ENCODE data around the gene SLC25A6. TPM values are rescaled to one million over a fixed set of nuclear protein-coding genes. Genes with fewer than 3 reads are reported as not detected.
A peak's percentile ranks its signal among the peaks of the same experiment; 100 is the strongest.

SLC25A6 gene
- total and polyA plus RNA-seq, 9 of the 15 experiments (the other 6 are each of a cell fraction or from before 2014, with no cell fraction given), result 24.6 to 330 (median 129) TPM

DNA sequence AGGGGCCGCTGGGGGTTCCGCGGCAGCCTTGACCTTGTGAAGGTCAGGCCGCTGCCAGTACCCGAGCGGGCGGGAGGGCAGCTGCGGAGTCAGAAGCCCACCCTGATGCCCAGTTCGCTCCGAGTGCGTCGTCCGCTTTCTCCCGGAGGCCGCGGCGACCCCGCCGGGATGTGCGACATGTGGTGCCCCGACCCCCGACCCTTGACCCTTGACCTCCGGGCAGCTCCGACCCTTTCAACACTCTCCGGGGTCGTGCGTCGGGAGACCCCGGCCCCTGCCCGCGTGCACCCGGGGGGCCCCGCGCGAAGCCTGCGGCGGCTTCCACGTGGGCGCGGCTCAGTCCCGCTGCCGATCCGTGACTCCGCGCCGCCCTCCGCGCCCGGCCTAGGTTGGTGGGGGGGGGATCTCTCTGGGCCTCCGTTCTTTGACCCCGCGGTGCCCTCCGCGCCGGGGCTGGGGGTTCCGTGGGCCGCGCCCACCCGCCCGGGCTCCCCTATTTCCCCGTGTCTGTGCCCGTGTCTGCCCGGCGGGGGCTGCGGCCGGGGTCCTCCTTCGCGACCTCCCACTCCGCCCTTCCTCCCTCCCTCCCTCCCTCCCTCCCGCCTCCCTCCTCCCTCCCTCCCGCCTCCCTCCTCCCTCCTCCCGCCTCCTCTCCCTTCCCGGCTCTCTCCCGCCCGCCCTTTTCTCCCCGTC lies 609 bp upstream of the SLC25A6 start (continued):
- TF ChIP-seq JUN (IDR thresholded peaks at IDR 0.05; ENCODE audit: borderline replicate concordance, low read depth, low read length) (no peak), JUN (CRISPR knock-in tag; IDR thresholded peaks at IDR 0.05; ENCODE audit: borderline replicate concordance) (no peak), BCL6 (CRISPR knock-in tag; IDR thresholded peaks at IDR 0.05) (peak; percentile 83), CCNT2 (IDR thresholded peaks at IDR 0.05; ENCODE audit: borderline replicate concordance, extremely low read depth, insufficient read length, low read depth, low read length) (peak; percentile 29), ZKSCAN8 (CRISPR knock-in tag; IDR thresholded peaks at IDR 0.05) (0 out of 2 replicates have a peak, but pooled peaks have one; percentile 18)
- TF ChIP-seq, protein P1, sequence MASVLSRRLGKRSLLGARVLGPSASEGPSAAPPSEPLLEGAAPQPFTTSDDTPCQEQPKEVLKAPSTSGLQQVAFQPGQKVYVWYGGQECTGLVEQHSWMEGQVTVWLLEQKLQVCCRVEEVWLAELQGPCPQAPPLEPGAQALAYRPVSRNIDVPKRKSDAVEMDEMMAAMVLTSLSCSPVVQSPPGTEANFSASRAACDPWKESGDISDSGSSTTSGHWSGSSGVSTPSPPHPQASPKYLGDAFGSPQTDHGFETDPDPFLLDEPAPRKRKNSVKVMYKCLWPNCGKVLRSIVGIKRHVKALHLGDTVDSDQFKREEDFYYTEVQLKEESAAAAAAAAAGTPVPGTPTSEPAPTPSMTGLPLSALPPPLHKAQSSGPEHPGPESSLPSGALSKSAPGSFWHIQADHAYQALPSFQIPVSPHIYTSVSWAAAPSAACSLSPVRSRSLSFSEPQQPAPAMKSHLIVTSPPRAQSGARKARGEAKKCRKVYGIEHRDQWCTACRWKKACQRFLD (CRISPR knock-in tag; IDR thresholded peaks at IDR 0.05), result peak; percentile 95
- TF ChIP-seq, protein P2, sequence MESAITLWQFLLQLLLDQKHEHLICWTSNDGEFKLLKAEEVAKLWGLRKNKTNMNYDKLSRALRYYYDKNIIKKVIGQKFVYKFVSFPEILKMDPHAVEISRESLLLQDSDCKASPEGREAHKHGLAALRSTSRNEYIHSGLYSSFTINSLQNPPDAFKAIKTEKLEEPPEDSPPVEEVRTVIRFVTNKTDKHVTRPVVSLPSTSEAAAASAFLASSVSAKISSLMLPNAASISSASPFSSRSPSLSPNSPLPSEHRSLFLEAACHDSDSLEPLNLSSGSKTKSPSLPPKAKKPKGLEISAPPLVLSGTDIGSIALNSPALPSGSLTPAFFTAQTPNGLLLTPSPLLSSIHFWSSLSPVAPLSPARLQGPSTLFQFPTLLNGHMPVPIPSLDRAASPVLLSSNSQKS (CRISPR knock-in tag; IDR thresholded peaks at IDR 0.05), result no peak
- TF ChIP-seq, protein P3, sequence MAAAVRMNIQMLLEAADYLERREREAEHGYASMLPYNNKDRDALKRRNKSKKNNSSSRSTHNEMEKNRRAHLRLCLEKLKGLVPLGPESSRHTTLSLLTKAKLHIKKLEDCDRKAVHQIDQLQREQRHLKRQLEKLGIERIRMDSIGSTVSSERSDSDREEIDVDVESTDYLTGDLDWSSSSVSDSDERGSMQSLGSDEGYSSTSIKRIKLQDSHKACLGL (CRISPR knock-in tag; IDR thresholded peaks at IDR 0.05; ENCODE audit: borderline replicate concordance, poor library complexity, severe bottlenecking), result peak; percentile 39
- TF ChIP-seq, protein P4, sequence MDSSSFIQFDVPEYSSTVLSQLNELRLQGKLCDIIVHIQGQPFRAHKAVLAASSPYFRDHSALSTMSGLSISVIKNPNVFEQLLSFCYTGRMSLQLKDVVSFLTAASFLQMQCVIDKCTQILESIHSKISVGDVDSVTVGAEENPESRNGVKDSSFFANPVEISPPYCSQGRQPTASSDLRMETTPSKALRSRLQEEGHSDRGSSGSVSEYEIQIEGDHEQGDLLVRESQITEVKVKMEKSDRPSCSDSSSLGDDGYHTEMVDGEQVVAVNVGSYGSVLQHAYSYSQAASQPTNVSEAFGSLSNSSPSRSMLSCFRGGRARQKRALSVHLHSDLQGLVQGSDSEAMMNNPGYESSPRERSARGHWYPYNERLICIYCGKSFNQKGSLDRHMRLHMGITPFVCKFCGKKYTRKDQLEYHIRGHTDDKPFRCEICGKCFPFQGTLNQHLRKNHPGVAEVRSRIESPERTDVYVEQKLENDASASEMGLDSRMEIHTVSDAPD (CRISPR knock-in tag; IDR thresholded peaks at IDR 0.05), result peak; percentile 44; the same call in 1 of the 2 replicates
- TF ChIP-seq, protein P5, sequence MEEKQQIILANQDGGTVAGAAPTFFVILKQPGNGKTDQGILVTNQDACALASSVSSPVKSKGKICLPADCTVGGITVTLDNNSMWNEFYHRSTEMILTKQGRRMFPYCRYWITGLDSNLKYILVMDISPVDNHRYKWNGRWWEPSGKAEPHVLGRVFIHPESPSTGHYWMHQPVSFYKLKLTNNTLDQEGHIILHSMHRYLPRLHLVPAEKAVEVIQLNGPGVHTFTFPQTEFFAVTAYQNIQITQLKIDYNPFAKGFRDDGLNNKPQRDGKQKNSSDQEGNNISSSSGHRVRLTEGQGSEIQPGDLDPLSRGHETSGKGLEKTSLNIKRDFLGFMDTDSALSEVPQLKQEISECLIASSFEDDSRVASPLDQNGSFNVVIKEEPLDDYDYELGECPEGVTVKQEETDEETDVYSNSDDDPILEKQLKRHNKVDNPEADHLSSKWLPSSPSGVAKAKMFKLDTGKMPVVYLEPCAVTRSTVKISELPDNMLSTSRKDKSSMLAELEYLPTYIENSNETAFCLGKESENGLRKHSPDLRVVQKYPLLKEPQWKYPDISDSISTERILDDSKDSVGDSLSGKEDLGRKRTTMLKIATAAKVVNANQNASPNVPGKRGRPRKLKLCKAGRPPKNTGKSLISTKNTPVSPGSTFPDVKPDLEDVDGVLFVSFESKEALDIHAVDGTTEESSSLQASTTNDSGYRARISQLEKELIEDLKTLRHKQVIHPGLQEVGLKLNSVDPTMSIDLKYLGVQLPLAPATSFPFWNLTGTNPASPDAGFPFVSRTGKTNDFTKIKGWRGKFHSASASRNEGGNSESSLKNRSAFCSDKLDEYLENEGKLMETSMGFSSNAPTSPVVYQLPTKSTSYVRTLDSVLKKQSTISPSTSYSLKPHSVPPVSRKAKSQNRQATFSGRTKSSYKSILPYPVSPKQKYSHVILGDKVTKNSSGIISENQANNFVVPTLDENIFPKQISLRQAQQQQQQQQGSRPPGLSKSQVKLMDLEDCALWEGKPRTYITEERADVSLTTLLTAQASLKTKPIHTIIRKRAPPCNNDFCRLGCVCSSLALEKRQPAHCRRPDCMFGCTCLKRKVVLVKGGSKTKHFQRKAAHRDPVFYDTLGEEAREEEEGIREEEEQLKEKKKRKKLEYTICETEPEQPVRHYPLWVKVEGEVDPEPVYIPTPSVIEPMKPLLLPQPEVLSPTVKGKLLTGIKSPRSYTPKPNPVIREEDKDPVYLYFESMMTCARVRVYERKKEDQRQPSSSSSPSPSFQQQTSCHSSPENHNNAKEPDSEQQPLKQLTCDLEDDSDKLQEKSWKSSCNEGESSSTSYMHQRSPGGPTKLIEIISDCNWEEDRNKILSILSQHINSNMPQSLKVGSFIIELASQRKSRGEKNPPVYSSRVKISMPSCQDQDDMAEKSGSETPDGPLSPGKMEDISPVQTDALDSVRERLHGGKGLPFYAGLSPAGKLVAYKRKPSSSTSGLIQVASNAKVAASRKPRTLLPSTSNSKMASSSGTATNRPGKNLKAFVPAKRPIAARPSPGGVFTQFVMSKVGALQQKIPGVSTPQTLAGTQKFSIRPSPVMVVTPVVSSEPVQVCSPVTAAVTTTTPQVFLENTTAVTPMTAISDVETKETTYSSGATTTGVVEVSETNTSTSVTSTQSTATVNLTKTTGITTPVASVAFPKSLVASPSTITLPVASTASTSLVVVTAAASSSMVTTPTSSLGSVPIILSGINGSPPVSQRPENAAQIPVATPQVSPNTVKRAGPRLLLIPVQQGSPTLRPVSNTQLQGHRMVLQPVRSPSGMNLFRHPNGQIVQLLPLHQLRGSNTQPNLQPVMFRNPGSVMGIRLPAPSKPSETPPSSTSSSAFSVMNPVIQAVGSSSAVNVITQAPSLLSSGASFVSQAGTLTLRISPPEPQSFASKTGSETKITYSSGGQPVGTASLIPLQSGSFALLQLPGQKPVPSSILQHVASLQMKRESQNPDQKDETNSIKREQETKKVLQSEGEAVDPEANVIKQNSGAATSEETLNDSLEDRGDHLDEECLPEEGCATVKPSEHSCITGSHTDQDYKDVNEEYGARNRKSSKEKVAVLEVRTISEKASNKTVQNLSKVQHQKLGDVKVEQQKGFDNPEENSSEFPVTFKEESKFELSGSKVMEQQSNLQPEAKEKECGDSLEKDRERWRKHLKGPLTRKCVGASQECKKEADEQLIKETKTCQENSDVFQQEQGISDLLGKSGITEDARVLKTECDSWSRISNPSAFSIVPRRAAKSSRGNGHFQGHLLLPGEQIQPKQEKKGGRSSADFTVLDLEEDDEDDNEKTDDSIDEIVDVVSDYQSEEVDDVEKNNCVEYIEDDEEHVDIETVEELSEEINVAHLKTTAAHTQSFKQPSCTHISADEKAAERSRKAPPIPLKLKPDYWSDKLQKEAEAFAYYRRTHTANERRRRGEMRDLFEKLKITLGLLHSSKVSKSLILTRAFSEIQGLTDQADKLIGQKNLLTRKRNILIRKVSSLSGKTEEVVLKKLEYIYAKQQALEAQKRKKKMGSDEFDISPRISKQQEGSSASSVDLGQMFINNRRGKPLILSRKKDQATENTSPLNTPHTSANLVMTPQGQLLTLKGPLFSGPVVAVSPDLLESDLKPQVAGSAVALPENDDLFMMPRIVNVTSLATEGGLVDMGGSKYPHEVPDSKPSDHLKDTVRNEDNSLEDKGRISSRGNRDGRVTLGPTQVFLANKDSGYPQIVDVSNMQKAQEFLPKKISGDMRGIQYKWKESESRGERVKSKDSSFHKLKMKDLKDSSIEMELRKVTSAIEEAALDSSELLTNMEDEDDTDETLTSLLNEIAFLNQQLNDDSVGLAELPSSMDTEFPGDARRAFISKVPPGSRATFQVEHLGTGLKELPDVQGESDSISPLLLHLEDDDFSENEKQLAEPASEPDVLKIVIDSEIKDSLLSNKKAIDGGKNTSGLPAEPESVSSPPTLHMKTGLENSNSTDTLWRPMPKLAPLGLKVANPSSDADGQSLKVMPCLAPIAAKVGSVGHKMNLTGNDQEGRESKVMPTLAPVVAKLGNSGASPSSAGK (IDR thresholded peaks at IDR 0.05), result peak; percentile 81

Data from K562 (cell line).